Measurements from ENCODE around the gene ZNF718. TPM values are rescaled to one million over a fixed set of nuclear protein-coding genes. Genes with fewer than 3 reads are reported as not detected.
"Not testable (repeated sequence)": the region's sequence is repeated elsewhere in the genome, so short reads cannot be mapped to it uniquely, and the experiment has no call there.

Gene ZNF718
- total RNA-seq = 10 to 100 TPM in 1 of 4 donors, 1 to 10 TPM in 3; 4.6 to 16.2 (median 5.7) TPM

GRCh38 chr4:124275-125081 lies at the start of gene ZNF718:
ZNF718 (plus strand) TSS chr4:124501; CDS start chr4:124671, 170 bp downstream.
- TF ChIP-seq POLR2AphosphoS5 (IDR thresholded peaks at IDR 0.05) (peak; percentile 86 to 91), POLR2A (IDR thresholded peaks at IDR 0.05; ENCODE audit: low read depth) (no peak), EP300 (IDR thresholded peaks at IDR 0.05) (no peak)
- TF ChIP-seq, protein P1, sequence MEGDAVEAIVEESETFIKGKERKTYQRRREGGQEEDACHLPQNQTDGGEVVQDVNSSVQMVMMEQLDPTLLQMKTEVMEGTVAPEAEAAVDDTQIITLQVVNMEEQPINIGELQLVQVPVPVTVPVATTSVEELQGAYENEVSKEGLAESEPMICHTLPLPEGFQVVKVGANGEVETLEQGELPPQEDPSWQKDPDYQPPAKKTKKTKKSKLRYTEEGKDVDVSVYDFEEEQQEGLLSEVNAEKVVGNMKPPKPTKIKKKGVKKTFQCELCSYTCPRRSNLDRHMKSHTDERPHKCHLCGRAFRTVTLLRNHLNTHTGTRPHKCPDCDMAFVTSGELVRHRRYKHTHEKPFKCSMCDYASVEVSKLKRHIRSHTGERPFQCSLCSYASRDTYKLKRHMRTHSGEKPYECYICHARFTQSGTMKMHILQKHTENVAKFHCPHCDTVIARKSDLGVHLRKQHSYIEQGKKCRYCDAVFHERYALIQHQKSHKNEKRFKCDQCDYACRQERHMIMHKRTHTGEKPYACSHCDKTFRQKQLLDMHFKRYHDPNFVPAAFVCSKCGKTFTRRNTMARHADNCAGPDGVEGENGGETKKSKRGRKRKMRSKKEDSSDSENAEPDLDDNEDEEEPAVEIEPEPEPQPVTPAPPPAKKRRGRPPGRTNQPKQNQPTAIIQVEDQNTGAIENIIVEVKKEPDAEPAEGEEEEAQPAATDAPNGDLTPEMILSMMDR (IDR thresholded peaks at IDR 0.05) = peak in 1 of 3 experiments; percentile 16
- peaks cover 0 to 4% (median 0%) of the 10 kb centered on the region in 4 donors for H3K9me3 ChIP-seq
- no peaks in the 10 kb centered on the region for H3K27me3 ChIP-seq
- peak; percentile 98 for DNase-seq (ENCODE audit: extremely low spot score)
- WGBS = 1% methylated on average over 27 of the region's 44 CpGs
- H3K27ac ChIP-seq (replicated peaks in 1 of 4) = peak within 1 kb of the TSS; percentile 86 to 96 (median 91)
- intact Hi-C loops (cut with DNase I) = no loop called here
- H3K4me3 ChIP-seq = peak within 1 kb of the TSS; percentile 72 to 99 (median 85)
- peaks cover 15 to 22% (median 20%) of the 10 kb centered on the region in 4 donors for H3K4me1 ChIP-seq
- peaks cover 0 to 25% (median 21%) of the 10 kb centered on the region in 4 donors for H3K36me3 ChIP-seq

DNA sequence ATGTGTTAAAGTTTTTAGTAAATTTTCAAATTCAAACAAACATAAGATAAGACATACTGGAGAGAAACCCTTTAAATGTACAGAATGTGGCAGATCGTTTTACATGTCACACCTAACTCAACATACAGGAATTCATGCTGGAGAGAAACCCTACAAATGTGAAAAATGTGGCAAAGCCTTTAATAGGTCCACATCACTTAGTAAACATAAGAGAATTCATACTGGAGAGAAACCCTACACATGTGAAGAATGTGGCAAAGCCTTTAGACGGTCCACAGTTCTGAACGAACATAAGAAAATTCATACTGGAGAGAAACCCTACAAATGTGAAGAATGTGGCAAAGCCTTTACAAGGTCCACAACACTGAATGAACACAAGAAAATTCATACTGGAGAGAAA lies 38.4 kb upstream of the ZNF718 start:
- no peak overlapping the region for H3K4me3 ChIP-seq

DNA sequence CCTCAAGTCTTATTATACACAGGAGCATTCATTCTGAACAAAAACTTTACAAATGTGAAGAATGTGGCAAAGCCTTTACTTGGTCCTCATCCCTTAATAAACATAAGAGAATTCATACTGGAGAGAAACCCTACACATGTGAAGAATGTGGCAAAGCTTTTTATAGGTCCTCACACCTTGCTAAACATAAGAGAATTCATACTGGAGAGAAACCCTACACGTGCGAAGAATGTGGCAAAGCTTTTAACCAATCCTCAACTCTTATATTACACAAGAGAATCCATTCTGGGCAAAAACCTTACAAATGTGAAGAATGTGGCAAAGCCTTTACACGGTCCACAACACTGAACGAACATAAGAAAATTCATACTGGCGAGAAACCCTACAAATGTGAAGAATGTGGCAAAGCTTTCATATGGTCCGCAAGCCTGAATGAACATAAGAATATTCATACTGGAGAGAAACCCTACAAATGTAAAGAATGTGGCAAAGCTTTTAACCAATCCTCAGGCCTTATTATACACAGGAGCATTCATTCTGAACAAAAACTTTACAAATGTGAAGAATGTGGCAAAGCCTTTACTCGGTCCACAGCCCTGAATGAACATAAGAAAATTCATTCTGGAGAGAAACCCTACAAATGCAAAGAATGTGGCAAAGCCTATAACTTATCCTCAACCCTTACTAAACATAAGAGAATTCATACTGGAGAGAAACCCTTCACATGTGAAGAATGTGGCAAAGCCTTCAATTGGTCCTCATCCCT lies 37.6 kb upstream of the ZNF718 start:
- H3K4me3 ChIP-seq; intact Hi-C loops (cut with DNase I); H3K27ac ChIP-seq (replicated peaks in 1 of 4); H3K4me1 ChIP-seq; DNase-seq (ENCODE audit: extremely low spot score); H3K27me3 ChIP-seq: not testable (repeated sequence)
- peaks cover 44 to 100% (median 96%) of the 10 kb centered on the region in 4 donors for H3K9me3 ChIP-seq
- peaks cover 30 to 64% (median 44%) of the 10 kb centered on the region in 4 donors for H3K36me3 ChIP-seq
- 94% methylated on average over 7 of the region's 7 CpGs for WGBS

More for the DNA sequence above, 38.4 kb upstream of the ZNF718 start:
- intact Hi-C loops (cut with DNase I) = no loop called here
- Histone ChIP-seq H3K27me3 (no peaks in the 10 kb centered on the region), H3K27ac (replicated peaks in 1 of 4) (no peak overlapping the region), H3K9me3 (peaks cover 44 to 99% (median 96%) of the 10 kb centered on the region in 4 donors), H3K36me3 (peaks cover 30 to 65% (median 45%) of the 10 kb centered on the region in 4 donors), H3K4me1 (no peaks in the 10 kb centered on the region)
- TF ChIP-seq, protein P1 (IDR thresholded peaks at IDR 0.05) = no peak
- no peak for TF ChIP-seq EP300 (IDR thresholded peaks at IDR 0.05)
- no peak for TF ChIP-seq POLR2AphosphoS5 (IDR thresholded peaks at IDR 0.05)
- no peak for TF ChIP-seq POLR2A (IDR thresholded peaks at IDR 0.05; ENCODE audit: low read depth)
- 96% methylated on average over 3 of the region's 3 CpGs for WGBS
- no peak for DNase-seq (ENCODE audit: extremely low spot score)

DNA sequence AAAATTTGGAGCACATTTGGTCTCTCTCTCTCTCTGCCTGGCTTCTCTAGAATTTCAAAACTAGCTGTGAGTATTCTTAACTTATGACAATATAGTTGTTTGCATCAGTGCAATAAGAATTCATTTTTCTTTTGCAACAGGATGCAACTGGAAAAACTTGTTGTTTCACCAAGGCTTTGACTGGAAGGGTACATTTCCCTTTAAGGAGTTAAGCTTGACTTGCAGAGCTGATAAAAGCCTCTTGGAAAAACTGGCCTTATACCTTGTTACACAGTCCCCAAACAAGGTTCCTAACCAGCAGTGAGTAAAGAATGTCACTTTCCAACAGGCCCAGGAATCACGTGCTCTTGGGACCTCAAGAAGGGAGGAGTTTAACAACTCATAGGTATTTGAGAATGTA lies 25.9 kb upstream of the ZNF718 start:
- 85% methylated on average over 1 of the region's 1 CpG for WGBS
- intact Hi-C loops (cut with DNase I) = no loop called here
- TF ChIP-seq POLR2AphosphoS5 (IDR thresholded peaks at IDR 0.05) (no peak), POLR2A (IDR thresholded peaks at IDR 0.05; ENCODE audit: low read depth) (no peak), EP300 (IDR thresholded peaks at IDR 0.05) (no peak)
- TF ChIP-seq, protein P1 (IDR thresholded peaks at IDR 0.05) = no peak
- H3K36me3 ChIP-seq = peaks cover 0 to 4% (median 2%) of the 10 kb centered on the region in 4 donors
- peaks cover 4 to 97% (median 84%) of the 10 kb centered on the region in 4 donors for H3K9me3 ChIP-seq
- no peak overlapping the region for H3K27ac ChIP-seq (replicated peaks in 1 of 4)
- no peaks in the 10 kb centered on the region for H3K4me1 ChIP-seq
- DNase-seq (ENCODE audit: extremely low spot score) = no peak
- H3K4me3 ChIP-seq = no peak overlapping the region
- no peaks in the 10 kb centered on the region for H3K27me3 ChIP-seq

DNA sequence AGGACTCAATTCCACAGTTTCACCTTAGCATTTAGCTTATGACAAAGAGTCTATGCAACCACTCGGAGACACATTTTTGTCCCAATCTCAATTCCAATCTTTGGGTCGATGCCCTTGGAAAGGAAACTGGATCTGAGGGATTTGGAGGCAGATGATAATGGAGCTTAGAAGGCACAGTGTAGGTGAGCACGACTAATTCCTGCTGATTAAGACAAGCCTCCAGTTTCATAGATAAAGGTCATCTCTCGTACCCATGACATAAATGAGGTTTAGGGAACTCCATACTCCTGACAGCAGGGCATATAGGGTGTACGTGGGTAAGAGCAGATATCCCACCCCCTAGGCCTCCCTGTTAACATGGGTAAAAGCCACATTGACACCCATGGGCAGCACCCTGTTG lies 24.4 kb upstream of the ZNF718 start:
- DNase-seq (ENCODE audit: extremely low spot score) = no peak
- no peak overlapping the region for H3K4me3 ChIP-seq
- intact Hi-C loops (cut with DNase I) = no loop called here
- H3K9me3 ChIP-seq = peaks cover 4 to 82% (median 71%) of the 10 kb centered on the region in 4 donors
- TF ChIP-seq EP300 (IDR thresholded peaks at IDR 0.05) = no peak
- TF ChIP-seq, protein P1 (IDR thresholded peaks at IDR 0.05) = no peak
- no peak for TF ChIP-seq POLR2A (IDR thresholded peaks at IDR 0.05; ENCODE audit: low read depth)
- TF ChIP-seq POLR2AphosphoS5 (IDR thresholded peaks at IDR 0.05) = no peak
- WGBS = 88% methylated on average over 5 of the region's 5 CpGs
- no peak overlapping the region for H3K27ac ChIP-seq (replicated peaks in 1 of 4)
- H3K27me3 ChIP-seq = no peaks in the 10 kb centered on the region
- peaks cover 0 to 4% (median 2%) of the 10 kb centered on the region in 4 donors for H3K36me3 ChIP-seq
- no peaks in the 10 kb centered on the region for H3K4me1 ChIP-seq
